HEK293 (cell line): ENCODE measurements around the gene EPPIN.

Source experiments
- CTCF ChIP-seq: fragments of 450-650 bp; formaldehyde crosslinking; IDR thresholded peaks from 2 replicates; pipeline ENCODE4 v1.5.1; 2016; ENCODE audit warnings: missing biosample characterization, missing genetic modification characterization
- PRDM1 ChIP-seq: fragments of 450-650 bp; formaldehyde crosslinking; IDR thresholded peaks from 2 replicates; pipeline ENCODE4; 2016; ENCODE audit warnings: missing biosample characterization, missing genetic modification characterization
- REST ChIP-seq: fragments of 450-650 bp; formaldehyde crosslinking; IDR thresholded peaks from 2 replicates; pipeline ENCODE4 v1.5.1; 2016; ENCODE audit warnings: missing biosample characterization, missing genetic modification characterization
- SETDB1 ChIP-seq: IDR thresholded peaks from one replicate; pipeline ENCODE4 v1.6.1; 2017; ENCODE audit warnings: mild to moderate bottlenecking, low read length, moderate library complexity, mixed read lengths; ENCODE audit not compliant: insufficient read length
- ZBTB1 ChIP-seq: fragments of 450-650 bp; formaldehyde crosslinking; IDR thresholded peaks from 2 replicates; pipeline ENCODE4 v1.5.1; 2016; ENCODE audit warnings: missing biosample characterization, missing genetic modification characterization
- ZBTB8A ChIP-seq: fragments of 450-650 bp; formaldehyde crosslinking; IDR thresholded peaks from 2 replicates; pipeline ENCODE4 v1.5.1; 2016; ENCODE audit warnings: missing biosample characterization, missing genetic modification characterization
- ZNF10 ChIP-seq: fragments of 450-650 bp; formaldehyde crosslinking; IDR thresholded peaks from 2 replicates; pipeline ENCODE4 v1.5.1; 2017; ENCODE audit warnings: missing biosample characterization, missing genetic modification characterization
- ZNF785 ChIP-seq: fragments of 450-650 bp; formaldehyde crosslinking; IDR thresholded peaks from 2 replicates; pipeline ENCODE4 v1.5.1; 2016; ENCODE audit warnings: missing biosample characterization, missing genetic modification characterization

GRCh38 chr20:45515147-45515913 is 31.9 kb downstream of the EPPIN start, which contains the start of gene SPINT3:
- TF ChIP-seq ZNF785 (tag by site-specific recombination) = no peak
- no peak for TF ChIP-seq ZNF10 (tag by site-specific recombination)
- TF ChIP-seq CTCF (tag by site-specific recombination) = no peak
- TF ChIP-seq ZBTB8A = no peak
- TF ChIP-seq REST = peak; percentile 89
- no peak for TF ChIP-seq PRDM1 (tag by site-specific recombination)
- no peak for TF ChIP-seq SETDB1
- no peak for TF ChIP-seq ZBTB1 (tag by site-specific recombination)
